ENCODE data around the gene MSRB3. TPM values are rescaled to one million over a fixed set of nuclear protein-coding genes. Genes with fewer than 3 reads are reported as not detected.

MSRB3 gene
- total and polyA plus RNA-seq, 4 donors: 1.0 to 5.2 (median 3.1) TPM

GRCh38 chr12:65323070-65323469 is 44.6 kb downstream of the MSRB3 start:
- H3K27me3 ChIP-seq (ENCODE audit: control insufficient read depth in 4 of 4, insufficient read depth in 4 of 4, low read length in 3 of 4): no peaks in the 10 kb centered on the region
- TF ChIP-seq EGR1 (IDR thresholded peaks at IDR 0.05; ENCODE audit: low read depth in 2 of 2): no peak
- TF ChIP-seq CTCF (IDR thresholded peaks at IDR 0.05; ENCODE audit: low read depth, low read length, missing input control): no peak
- no peak for TF ChIP-seq RAD21 (IDR thresholded peaks at IDR 0.05)
- TF ChIP-seq RXRA (IDR thresholded peaks at IDR 0.05): no peak
- no peak for TF ChIP-seq ATF3 (IDR thresholded peaks at IDR 0.05)
- no peak for TF ChIP-seq HNF4A (conservative IDR thresholded peaks at IDR 0.05)
- TF ChIP-seq TAF1 (conservative IDR thresholded peaks at IDR 0.05): no peak
- no peak for TF ChIP-seq FOXA2 (IDR thresholded peaks at IDR 0.05)
- TF ChIP-seq YY1 (IDR thresholded peaks at IDR 0.05): no peak
- no peak for TF ChIP-seq REST (IDR thresholded peaks at IDR 0.05)
- no peak for TF ChIP-seq HNF4G (IDR thresholded peaks at IDR 0.05)
- TF ChIP-seq NR2F2 (IDR thresholded peaks at IDR 0.05): no peak
- WGBS: 59% methylated on average over 5 of the region's 5 CpGs
- H3K4me3 ChIP-seq (ENCODE audit: low read depth in 1 of 3, low read length in 3 of 3): no peak overlapping the region
- DNase-seq (ENCODE audit: low spot score): no peak
- no peak overlapping the region for H3K27ac ChIP-seq (ENCODE audit: low read depth in 1 of 2, low read length in 2 of 2)
- no peaks in the 10 kb centered on the region for H3K9me3 ChIP-seq (ENCODE audit: control insufficient read depth in 4 of 4, low read length in 3 of 4)
- no peaks in the 10 kb centered on the region for H3K36me3 ChIP-seq (ENCODE audit: control insufficient read depth in 4 of 4, insufficient read depth in 3 of 4, low read depth in 1 of 4, low read length in 3 of 4)
- no peak overlapping the region for H3K9ac ChIP-seq (ENCODE audit: low read depth in 1 of 2, low read length in 2 of 2)
- peaks cover 0 to 6% (median 0%) of the 10 kb centered on the region in 4 donors for H3K4me1 ChIP-seq (ENCODE audit: control insufficient read depth in 4 of 4, insufficient read depth in 4 of 4, low read length in 3 of 4)

- Histone ChIP-seq H3K27ac (ENCODE audit: low read depth in 1 of 2, low read length in 2 of 2) (no peak overlapping the region), H3K9ac (ENCODE audit: low read depth in 1 of 2, low read length in 2 of 2) (no peak overlapping the region), H3K4me1 (ENCODE audit: control insufficient read depth in 4 of 4, insufficient read depth in 4 of 4, low read length in 3 of 4) (peaks cover 0 to 6% (median 0%) of the 10 kb centered on the region in 4 donors), H3K9me3 (ENCODE audit: control insufficient read depth in 4 of 4, low read length in 3 of 4) (no peaks in the 10 kb centered on the region), H3K36me3 (ENCODE audit: control insufficient read depth in 4 of 4, insufficient read depth in 3 of 4, low read depth in 1 of 4, low read length in 3 of 4) (no peaks in the 10 kb centered on the region), H3K27me3 (ENCODE audit: control insufficient read depth in 4 of 4, insufficient read depth in 4 of 4, low read length in 3 of 4) (no peaks in the 10 kb centered on the region), H3K4me3 (ENCODE audit: low read depth in 1 of 3, low read length in 3 of 3) (no peak overlapping the region)
- no peak for DNase-seq (ENCODE audit: low spot score)
- 73% methylated on average over 2 of the region's 2 CpGs for WGBS
- TF ChIP-seq MAX (IDR thresholded peaks at IDR 0.05): no peak
- no peak for TF ChIP-seq ZBTB33 (IDR thresholded peaks at IDR 0.05)
- TF ChIP-seq RXRA (IDR thresholded peaks at IDR 0.05): no peak
- no peak for TF ChIP-seq ATF3 (IDR thresholded peaks at IDR 0.05)
- no peak for TF ChIP-seq JUND (IDR thresholded peaks at IDR 0.05)
- TF ChIP-seq RAD21 (IDR thresholded peaks at IDR 0.05): no peak
- no peak for TF ChIP-seq TAF1 (conservative IDR thresholded peaks at IDR 0.05)
- TF ChIP-seq GABPA (IDR thresholded peaks at IDR 0.05 in 1 of 2, conservative IDR thresholded peaks at IDR 0.05 in 1 of 2): no peak
- no peak for TF ChIP-seq SP1 (IDR thresholded peaks at IDR 0.05)
- no peak for TF ChIP-seq FOXA2 (IDR thresholded peaks at IDR 0.05)
- TF ChIP-seq EGR1 (IDR thresholded peaks at IDR 0.05; ENCODE audit: low read depth in 2 of 2): no peak
- no peak for TF ChIP-seq NR2F2 (IDR thresholded peaks at IDR 0.05)
- TF ChIP-seq HNF4G (IDR thresholded peaks at IDR 0.05): no peak
- TF ChIP-seq FOXA1 (IDR thresholded peaks at IDR 0.05): no peak
- no peak for TF ChIP-seq CTCF (IDR thresholded peaks at IDR 0.05; ENCODE audit: low read depth, low read length, missing input control)
Measured at GRCh38 chr12:65324056-65324455, 45.6 kb downstream of the MSRB3 start.

All from liver (tissue), 9 donors.